Measurements from ENCODE around the gene RASSF8. TPM values are rescaled to one million over a fixed set of nuclear protein-coding genes. Genes with fewer than 3 reads are reported as not detected.

RASSF8 gene
- total RNA-seq, 4 donors from 2014 or later, result 32.0 to 79.5 (median 50.8) TPM

DNA sequence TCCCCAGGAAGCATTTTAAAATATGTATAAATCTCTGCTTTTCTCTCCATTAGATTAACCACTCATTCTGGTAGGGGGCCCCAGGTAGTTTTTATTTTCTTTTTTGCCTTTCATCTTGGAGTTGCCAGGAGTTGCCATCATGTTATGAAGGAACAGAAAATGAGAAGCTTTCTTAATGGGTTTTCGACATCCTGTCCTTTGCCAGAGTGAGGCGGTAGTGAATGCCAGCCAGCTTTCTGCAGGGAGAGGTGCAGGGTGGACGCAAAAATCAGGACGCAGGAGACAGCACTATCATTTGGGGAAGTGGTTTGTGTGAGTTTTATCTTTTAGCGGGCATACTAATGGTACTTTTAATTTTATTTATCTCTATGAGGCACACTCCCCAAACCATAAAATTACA lies 1.7 kb downstream of the RASSF8 start:
- ATAC-seq (ENCODE audit: low FRiP score), result no peak
- DNase-seq (ENCODE audit: low spot score), result no peak

DNA sequence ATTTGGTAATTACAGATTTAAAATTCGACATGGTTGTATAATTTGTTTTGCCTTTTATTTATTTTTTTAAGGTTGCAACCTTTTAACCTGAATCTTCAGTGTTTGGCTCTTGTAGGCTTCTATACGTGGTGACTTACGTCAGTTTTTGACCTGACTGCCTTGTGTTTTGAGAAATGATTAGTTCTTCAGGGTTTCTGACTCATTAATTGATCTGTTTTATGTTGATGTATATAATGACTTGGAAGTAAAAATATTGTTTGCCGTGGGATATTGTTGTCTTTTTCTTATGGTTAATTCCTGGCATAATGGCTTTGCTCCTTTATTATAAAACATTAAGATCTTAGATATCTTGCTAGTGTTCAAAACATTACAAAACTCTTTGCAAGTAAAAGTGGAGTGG lies 2.5 kb downstream of the RASSF8 start:
- TF ChIP-seq, protein P1, sequence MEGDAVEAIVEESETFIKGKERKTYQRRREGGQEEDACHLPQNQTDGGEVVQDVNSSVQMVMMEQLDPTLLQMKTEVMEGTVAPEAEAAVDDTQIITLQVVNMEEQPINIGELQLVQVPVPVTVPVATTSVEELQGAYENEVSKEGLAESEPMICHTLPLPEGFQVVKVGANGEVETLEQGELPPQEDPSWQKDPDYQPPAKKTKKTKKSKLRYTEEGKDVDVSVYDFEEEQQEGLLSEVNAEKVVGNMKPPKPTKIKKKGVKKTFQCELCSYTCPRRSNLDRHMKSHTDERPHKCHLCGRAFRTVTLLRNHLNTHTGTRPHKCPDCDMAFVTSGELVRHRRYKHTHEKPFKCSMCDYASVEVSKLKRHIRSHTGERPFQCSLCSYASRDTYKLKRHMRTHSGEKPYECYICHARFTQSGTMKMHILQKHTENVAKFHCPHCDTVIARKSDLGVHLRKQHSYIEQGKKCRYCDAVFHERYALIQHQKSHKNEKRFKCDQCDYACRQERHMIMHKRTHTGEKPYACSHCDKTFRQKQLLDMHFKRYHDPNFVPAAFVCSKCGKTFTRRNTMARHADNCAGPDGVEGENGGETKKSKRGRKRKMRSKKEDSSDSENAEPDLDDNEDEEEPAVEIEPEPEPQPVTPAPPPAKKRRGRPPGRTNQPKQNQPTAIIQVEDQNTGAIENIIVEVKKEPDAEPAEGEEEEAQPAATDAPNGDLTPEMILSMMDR (IDR thresholded peaks at IDR 0.05), result no peak

More for the DNA sequence above, 1.7 kb downstream of the RASSF8 start:
- TF ChIP-seq, protein P1 (IDR thresholded peaks at IDR 0.05), result no peak

DNA sequence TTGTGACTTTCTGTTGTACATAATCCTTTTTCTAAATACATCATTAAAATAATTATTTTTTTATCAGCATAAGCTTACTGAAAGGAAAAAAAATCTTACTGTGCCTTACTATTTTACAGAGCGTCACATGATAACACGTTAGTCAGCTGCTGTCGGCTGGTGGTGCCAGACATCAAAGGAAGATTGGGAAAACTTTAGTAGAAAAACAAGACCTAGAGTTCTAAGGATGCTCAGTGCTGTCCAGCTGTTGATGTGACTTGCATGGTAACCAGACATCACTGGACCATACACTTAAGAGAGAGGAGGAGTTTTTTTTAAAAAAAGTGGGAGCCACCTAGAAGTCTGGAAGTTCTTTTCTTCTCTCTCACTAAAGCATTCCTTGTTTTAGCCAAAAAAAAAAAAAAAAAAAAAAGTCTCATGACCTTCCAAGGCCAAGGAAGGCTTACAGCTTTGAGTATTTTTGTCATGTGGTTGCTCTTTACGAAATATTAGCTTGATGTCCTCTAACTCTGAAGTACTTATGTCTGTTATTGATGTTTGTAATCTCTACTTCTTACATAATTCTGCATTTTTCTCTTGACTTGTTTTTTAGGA lies 4.5 kb downstream of the RASSF8 start:
- DNase-seq (ENCODE audit: low spot score) (no peak), ATAC-seq (ENCODE audit: low FRiP score) (no peak)
- TF ChIP-seq, protein P1 (IDR thresholded peaks at IDR 0.05), result no peak

More for the DNA sequence above, 2.5 kb downstream of the RASSF8 start:
- DNase-seq (ENCODE audit: low spot score), result no peak
- no peak for ATAC-seq (ENCODE audit: low FRiP score)

DNA sequence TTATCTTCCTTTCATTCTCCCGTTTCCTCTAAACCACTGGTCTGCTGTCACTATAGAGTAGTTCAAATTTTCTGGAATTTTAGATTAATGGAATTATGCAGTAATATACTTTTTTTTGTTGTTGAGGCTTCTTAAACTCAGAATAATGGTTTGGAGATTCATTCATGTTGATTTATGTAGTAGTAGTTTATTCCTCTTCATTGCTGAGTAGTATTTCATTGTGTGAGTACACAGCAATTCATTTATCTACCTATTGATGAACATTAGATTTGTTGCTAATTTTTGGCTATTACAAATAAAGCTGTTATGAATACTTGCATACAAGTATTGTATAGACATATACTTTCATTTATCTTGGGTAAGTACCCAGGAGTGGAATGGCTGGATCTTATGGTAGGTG lies 7.2 kb downstream of the RASSF8 start:
- TF ChIP-seq, protein P1 (IDR thresholded peaks at IDR 0.05), result no peak
- no peak for DNase-seq (ENCODE audit: low spot score)
- no peak for ATAC-seq (ENCODE audit: low FRiP score)

DNA sequence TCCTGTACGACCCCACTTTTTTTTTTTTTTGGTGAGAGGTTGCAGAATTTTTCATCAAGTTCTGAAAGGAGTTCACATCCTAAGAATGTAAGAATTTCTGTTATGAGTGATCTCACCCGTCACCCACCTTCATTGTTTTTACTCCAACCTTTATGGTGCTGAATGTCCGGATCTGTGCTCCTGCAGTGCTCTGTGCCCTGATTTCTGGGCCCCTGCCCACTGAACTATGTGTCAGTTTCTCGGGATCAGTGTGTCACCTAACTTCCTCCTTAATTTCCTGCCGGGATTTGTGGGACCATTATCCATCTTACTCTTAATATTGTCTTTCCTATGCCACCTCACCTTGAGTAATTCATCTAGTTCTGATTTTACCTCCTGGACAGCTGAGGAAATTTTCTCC lies 11.6 kb downstream of the RASSF8 start:
- ATAC-seq (ENCODE audit: low FRiP score) (no peak), DNase-seq (ENCODE audit: low spot score) (no peak)
- TF ChIP-seq, protein P1 (IDR thresholded peaks at IDR 0.05), result no peak

DNA sequence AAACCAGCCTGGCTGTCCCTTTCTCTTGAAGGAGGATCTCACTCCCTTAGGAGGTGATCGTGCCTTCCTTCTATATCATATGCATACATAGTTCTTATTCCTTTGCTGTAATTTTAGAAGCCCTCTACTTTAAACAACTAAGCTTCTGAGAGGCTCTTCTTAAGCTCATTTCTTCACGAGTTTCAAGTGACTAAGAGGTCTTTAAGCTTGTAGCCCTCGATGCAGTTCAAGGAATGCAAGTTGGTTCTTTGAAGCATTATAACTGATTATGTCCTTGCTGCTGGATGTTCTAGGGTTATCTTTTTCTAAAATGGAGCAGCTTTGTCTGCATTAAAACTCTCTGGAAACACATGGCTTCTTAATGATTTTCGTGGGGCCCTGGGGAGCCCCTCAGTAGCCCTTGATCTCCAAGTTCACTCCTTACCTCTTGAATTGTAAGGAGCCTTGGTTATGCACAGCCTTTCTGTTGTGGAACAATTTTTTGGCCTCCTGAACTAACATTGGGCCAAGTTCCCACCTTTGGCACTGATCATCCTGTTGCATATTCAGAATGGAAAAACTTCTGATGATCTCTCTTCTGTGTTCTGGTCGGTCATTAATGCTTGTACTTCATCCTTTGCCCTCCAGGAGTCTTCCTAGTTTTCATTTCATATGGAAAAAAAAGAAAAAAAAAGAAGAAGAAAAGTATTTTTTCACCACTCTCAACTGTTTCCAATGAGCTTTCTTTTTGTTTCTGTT lies 12.6 kb downstream of the RASSF8 start:
- DNase-seq (ENCODE audit: low spot score) (no peak), ATAC-seq (ENCODE audit: low FRiP score) (no peak)
- TF ChIP-seq, protein P1 (IDR thresholded peaks at IDR 0.05), result no peak

DNA sequence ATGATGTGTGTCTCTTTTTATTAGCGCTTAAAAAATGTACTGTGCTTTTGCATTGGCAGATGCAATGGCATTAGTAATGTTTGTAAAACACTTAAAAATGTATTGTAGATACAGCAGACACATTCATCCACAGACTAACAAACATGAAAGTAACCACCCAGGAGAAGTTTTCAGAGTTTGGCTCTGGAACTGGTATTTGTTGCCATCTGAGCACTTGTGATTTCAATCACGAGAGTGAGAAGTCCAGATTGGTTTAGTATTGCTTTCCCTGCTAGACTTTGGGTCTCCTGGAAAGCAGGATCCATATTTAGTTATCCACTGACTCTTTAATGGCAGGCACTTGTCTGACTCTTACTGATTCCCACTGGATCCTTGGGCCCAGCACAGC lies 13.2 kb downstream of the RASSF8 start:
- no peak for DNase-seq (ENCODE audit: low spot score)
- ATAC-seq (ENCODE audit: low FRiP score), result no peak

More for the DNA sequence above, 13.2 kb downstream of the RASSF8 start:
- TF ChIP-seq, protein P1 (IDR thresholded peaks at IDR 0.05), result no peak

Data from omental fat pad (tissue), 4 donors.